B cell (primary cell): ENCODE measurements around the gene PCNX3. TPM values are rescaled to one million over a fixed set of nuclear protein-coding genes. Genes with fewer than 3 reads are reported as not detected.

Experiments used
- ATAC-seq: fragments of 200-7000 bp; cut with Tn5 transposase; one replicate; pipeline ENCODE4 v1.10.0; 2021; ENCODE audit warnings: low read depth, mild to moderate bottlenecking, moderate number of reproducible peaks, moderate library complexity
- CTCF ChIA-PET: fragments of 350-600 bp; sonication (Branson Sonifier 250); formaldehyde crosslinking; loops from one replicate; lab custom pipeline; 2021; ENCODE audit warnings: antibody characterized with exemption, inconsistent platforms; lab: Charles Lee
- POLR2A ChIA-PET: fragments of 350-600 bp; sonication (Branson Sonifier 250); formaldehyde crosslinking; loops from one replicate; lab custom pipeline; 2021; ENCODE audit warnings: antibody characterized with exemption; lab: Charles Lee
- DNase-seq: peaks from one replicate; pipeline ENCODE4 v3.0.0; 2013
- H2AFZ ChIP-seq: 2 replicates; pipeline ENCODE4 v1.6.1; 2012; ENCODE audit warnings: mild to moderate bottlenecking, low read depth, low read length; ENCODE audit not compliant: insufficient read depth, poor library complexity, severe bottlenecking
- H3K27ac ChIP-seq, 2 donors: 1 replicate in 1 of 2; 2 replicates in 1 of 2; pipeline ENCODE4 v1.5.1; 2012 to 2013; ENCODE audit warnings: low read length in 2 of 2, mild to moderate bottlenecking in 2 of 2, moderate library complexity in 1 of 2
- H3K27me3 ChIP-seq, 4 experiments: fragments of 200-600 bp in 1 of 4; sonication (generic) in 1 of 4; replicated peaks in 1 of 4; 1 replicate in 2 of 4; 2 replicates in 2 of 4; pipeline versions ENCODE4 v1.6.1 to v1.7.0; 2013 to 2016; ENCODE audit warnings: low read length in 3 of 4, mild to moderate bottlenecking in 2 of 4, mixed read lengths in 1 of 4, moderate library complexity in 1 of 4; ENCODE audit not compliant: insufficient read depth in 4 of 4, control insufficient read depth in 3 of 4; ENCODE audit errors: control extremely low read depth in 1 of 4
- H3K36me3 ChIP-seq, 2 experiments: replicated peaks in 1 of 2; 1 replicate in 1 of 2; 2 replicates in 1 of 2; pipeline versions ENCODE4 v1.6.1 to v1.7.1; 2013; ENCODE audit warnings: low read length in 1 of 2; ENCODE audit not compliant: insufficient read depth in 2 of 2, control insufficient read depth in 1 of 2; ENCODE audit errors: control extremely low read depth in 1 of 2, extremely low read depth in 1 of 2
- H3K4me1 ChIP-seq, 2 donors: fragments of 200-600 bp in 1 of 2; sonication (generic) in 1 of 2; 1 replicate in 1 of 2; 2 replicates in 1 of 2; pipeline versions ENCODE4 v1.5.1 to v1.6.1; 2013 to 2017; ENCODE audit warnings: low read length in 2 of 2; ENCODE audit not compliant: control insufficient read depth in 2 of 2, insufficient read depth in 2 of 2
- H3K4me2 ChIP-seq: replicated peaks from 2 replicates; pipeline ENCODE3; 2012; ENCODE audit warnings: mild to moderate bottlenecking, low read depth, low read length; ENCODE audit not compliant: poor library complexity, severe bottlenecking
- H3K4me3 ChIP-seq, 5 experiments: fragments of 200-600 bp in 1 of 5; sonication (generic) in 1 of 5; 1 replicate in 3 of 5; 2 replicates in 2 of 5; pipeline versions ENCODE4 v1.5.1 to v1.7.0; 2011 to 2016; ENCODE audit warnings: low read length in 4 of 5, mild to moderate bottlenecking in 4 of 5, low read depth in 2 of 5, control low read depth in 1 of 5, moderate library complexity in 1 of 5; ENCODE audit not compliant: insufficient read depth in 1 of 5; ENCODE audit errors: control extremely low read depth in 1 of 5, extremely low read depth in 1 of 5
- H3K79me2 ChIP-seq: fragments of 200-600 bp; sonication (generic); one replicate; pipeline ENCODE4 v1.6.0; 2016; ENCODE audit warnings: low read length; ENCODE audit not compliant: control insufficient read depth, insufficient read depth
- H3K9ac ChIP-seq: fragments of 200-600 bp; sonication (generic); 2 replicates; pipeline ENCODE4 v1.6.1; 2017; ENCODE audit warnings: mild to moderate bottlenecking, low read length, moderate library complexity
- H3K9me3 ChIP-seq, 3 donors: one replicate each; pipeline versions ENCODE4 v1.6.1 to v1.7.1; 2013; ENCODE audit warnings: low read length in 2 of 3; ENCODE audit not compliant: control insufficient read depth in 2 of 3, insufficient read depth in 1 of 3; ENCODE audit errors: control extremely low read depth in 1 of 3
- H4K20me1 ChIP-seq: 2 replicates; pipeline ENCODE4 v1.6.0; 2012; ENCODE audit warnings: mild to moderate bottlenecking, low read length; ENCODE audit not compliant: insufficient read depth, control insufficient read depth, poor library complexity, severe bottlenecking
- H3K27ac Mint-ChIP-seq: one replicate; pipeline ENCODE4 v1.8.0; 2021; ENCODE audit warnings: mixed read lengths
- H3K27me3 Mint-ChIP-seq: one replicate; pipeline ENCODE4 v1.8.0; 2021; ENCODE audit warnings: mixed read lengths
- H3K4me1 Mint-ChIP-seq: one replicate; pipeline ENCODE4 v1.8.0; 2021; ENCODE audit warnings: mixed read lengths
- H3K4me3 Mint-ChIP-seq: one replicate; pipeline ENCODE4 v1.8.0; 2021; ENCODE audit warnings: mixed read lengths
- H3K9me3 Mint-ChIP-seq: one replicate; pipeline ENCODE4 v1.8.0; 2022; ENCODE audit warnings: mixed read lengths; ENCODE audit not compliant: insufficient read depth
- EZH2 ChIP-seq: IDR thresholded peaks from 2 replicates; pipeline ENCODE4 v1.6.1; 2012; ENCODE audit warnings: borderline replicate concordance, low read depth, mild to moderate bottlenecking, moderate library complexity, low read length; ENCODE audit not compliant: insufficient read depth, poor library complexity, severe bottlenecking
- whole genome bisulfite sequencing: methylation state at CpG from one replicate; pipeline ENCODE4 v1.1.5; 2013; ENCODE audit warnings: missing lambda C conversion rate; ENCODE audit not compliant: insufficient coverage; 5-methylcytosine and 5-hydroxymethylcytosine counted together
- intact Hi-C: fragments of 100-400 bp; cut with micrococcal nuclease; formaldehyde crosslinking; loops from one replicate; pipeline ENCODE4 v1.10.0; 2022
- polyA plus RNA-seq: library from polyadenylated mRNA; depleted of rRNA; stranded (reverse); fragments of >200 nt; gene quantifications from 2 replicates; pipeline ENCODE4 v1.2.3, GENCODE V29; 2012
- total RNA-seq, 2 donors: library from RNA; stranded (reverse); fragments of 120-200 nt in 1 of 2; gene quantifications; 1 replicate in 1 of 2; 2 replicates in 1 of 2; pipeline versions ENCODE4 v1.2.3 to v1.2.4, GENCODE V29; 2013 to 2022
- TF ChIP-seq, protein P1 (sequence below): fragments of 200-600 bp; IDR thresholded peaks from one replicate; pipeline ENCODE4 v1.8.0; 2022; ENCODE audit warnings: antibody characterized with exemption, mild to moderate bottlenecking

PCNX3 gene
- total and polyA plus RNA-seq, 2 donors (not counting 1 experiment from before 2014, with no cell fraction given) = 61.5 to 62.8 TPM

DNA sequence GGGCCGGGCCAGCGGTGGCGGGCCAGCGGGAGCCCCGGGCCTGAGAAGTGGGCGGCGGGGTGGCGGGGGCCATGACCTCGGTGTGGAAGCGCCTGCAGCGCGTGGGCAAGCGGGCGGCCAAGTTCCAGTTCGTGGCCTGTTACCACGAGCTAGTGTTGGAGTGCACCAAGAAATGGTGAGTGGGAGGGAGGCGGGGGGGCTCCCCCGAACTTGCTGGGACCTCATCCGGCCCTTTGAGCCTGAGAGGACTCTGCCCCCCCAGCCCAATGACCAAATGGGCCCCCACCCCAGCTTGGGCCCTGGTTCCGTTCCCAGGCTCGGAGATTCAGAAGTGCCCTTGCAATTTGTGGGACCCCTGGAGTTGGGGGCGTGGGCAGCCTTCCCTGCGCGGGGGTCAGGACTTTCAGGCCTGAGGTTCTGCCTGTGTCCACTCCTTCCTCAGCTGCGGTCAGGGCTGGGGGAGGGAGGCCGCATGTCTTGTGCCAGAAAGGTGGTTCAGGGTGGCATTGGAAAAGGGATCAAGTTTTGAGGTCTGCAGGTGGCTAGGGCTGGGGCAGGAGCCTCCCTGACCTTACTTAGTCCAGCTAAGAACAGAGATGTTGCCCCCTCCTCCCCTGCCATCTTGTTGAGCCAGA lies 39.2 kb upstream of the PCNX3 start:
- H3K9ac ChIP-seq = peak overlapping the region; percentile 83

More for the DNA sequence above, 39.2 kb upstream of the PCNX3 start:
- Histone ChIP-seq H3K27me3 (no peaks in the 10 kb centered on the region), H3K36me3 (peaks cover 5 to 30% of the 10 kb centered on the region in 2 experiments), H2AFZ (no peak overlapping the region), H3K4me1 (peaks cover 34 to 56% of the 10 kb centered on the region in 2 donors), H3K79me2 (peaks cover 25% of the 10 kb centered on the region), H3K27ac (peak overlapping the region; percentile 92 to 94), H4K20me1 (peaks cover 34% of the 10 kb centered on the region), H3K4me2 (peak overlapping the region; percentile 100), H3K4me3 (peak overlapping the region; percentile 51 to 90 (median 60)), H3K9me3 (no peaks in the 10 kb centered on the region)
- ChIA-PET CTCF (interaction anchor here (1.0 to 5.5 kb wide), 8 partner anchors 12 to 441 kb away, joined by 3 to 97 read pairs (median 3); partner anchors contain the start of gene PCNX3), POLR2A (interaction anchor here (0.7 to 7.5 kb wide), 12 partner anchors 12 to 454 kb away, joined by 3 to 53 read pairs (median 6); partner anchors contain the start of genes FAU, MAP3K11, MRPL49 and PCNX3)
- TF ChIP-seq EZH2 = no peak
- TF ChIP-seq, protein P1, sequence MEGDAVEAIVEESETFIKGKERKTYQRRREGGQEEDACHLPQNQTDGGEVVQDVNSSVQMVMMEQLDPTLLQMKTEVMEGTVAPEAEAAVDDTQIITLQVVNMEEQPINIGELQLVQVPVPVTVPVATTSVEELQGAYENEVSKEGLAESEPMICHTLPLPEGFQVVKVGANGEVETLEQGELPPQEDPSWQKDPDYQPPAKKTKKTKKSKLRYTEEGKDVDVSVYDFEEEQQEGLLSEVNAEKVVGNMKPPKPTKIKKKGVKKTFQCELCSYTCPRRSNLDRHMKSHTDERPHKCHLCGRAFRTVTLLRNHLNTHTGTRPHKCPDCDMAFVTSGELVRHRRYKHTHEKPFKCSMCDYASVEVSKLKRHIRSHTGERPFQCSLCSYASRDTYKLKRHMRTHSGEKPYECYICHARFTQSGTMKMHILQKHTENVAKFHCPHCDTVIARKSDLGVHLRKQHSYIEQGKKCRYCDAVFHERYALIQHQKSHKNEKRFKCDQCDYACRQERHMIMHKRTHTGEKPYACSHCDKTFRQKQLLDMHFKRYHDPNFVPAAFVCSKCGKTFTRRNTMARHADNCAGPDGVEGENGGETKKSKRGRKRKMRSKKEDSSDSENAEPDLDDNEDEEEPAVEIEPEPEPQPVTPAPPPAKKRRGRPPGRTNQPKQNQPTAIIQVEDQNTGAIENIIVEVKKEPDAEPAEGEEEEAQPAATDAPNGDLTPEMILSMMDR = no peak
- Mint-ChIP-seq H3K27ac (peak overlapping the region; percentile 96), H3K4me3 (peak overlapping the region; percentile 98), H3K27me3 (no peaks in the 10 kb centered on the region), H3K4me1 (peaks cover 56% of the 10 kb centered on the region), H3K9me3 (no peaks in the 10 kb centered on the region)
- intact Hi-C loops = loop anchor here (10.0 kb wide), 1 partner anchor 832 kb away; the partner anchor contains the start of gene RASGRP2
- DNase-seq = no peak
- 2% methylated on average over 23 of the region's 26 CpGs for WGBS
- ATAC-seq = no peak
